HG03460 (cell line): ENCODE data around the gene DNAJB7.
"Not testable (repeated sequence)": the region's sequence is repeated elsewhere in the genome, so short reads cannot be mapped to it uniquely, and the experiment has no call there.

Experiments
- ATAC-seq: cut with Tn5 transposase; IDR thresholded peaks from one replicate; pipeline ENCODE4 v1.9.1; 2021; ENCODE audit not compliant: unreplicated experiment

The DNAJB7 gene

DNA sequence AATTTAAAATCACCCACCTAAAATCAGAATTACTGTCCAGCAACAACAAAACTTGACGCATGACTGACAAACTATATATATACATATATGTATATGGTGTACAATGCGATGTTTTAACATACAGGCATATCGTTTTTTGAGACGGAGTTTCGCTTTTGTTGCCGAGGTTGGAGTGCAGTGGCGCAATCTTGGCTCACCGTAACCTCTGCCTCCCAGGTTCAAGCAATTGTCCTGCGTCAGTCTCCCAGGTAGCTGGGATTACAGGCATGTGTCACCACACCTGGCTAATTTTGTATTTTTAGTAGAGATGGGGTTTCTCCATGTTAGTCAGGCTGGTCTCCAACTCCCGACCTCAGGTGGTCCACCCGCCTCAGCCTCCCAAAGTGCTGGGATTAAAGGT, 16.1 kb downstream of the DNAJB7 start:
- ATAC-seq: not testable (repeated sequence)

DNA sequence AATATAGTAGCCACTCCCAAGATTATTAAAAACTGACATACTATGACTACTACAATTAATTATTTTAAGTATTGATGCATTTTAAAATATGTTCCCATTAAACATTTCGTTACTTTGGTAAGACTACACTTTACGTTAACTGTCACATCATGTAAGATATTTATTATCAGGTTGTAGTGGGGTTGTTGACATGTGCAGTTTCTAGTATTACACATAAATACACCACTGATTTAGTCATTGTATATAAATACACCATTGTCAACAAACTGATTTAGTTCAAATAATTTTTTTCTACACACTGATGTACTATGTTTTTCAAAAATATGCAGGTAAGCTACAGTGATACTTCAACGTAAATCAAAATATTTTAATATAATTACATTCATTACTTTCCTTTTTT, 17.0 kb downstream of the DNAJB7 start:
- no peak for ATAC-seq

GRCh38 chr22:40838486-40838885, 23.4 kb downstream of the DNAJB7 start:
- ATAC-seq: no peak

- ATAC-seq: no peak
Observed at GRCh38 chr22:40834619-40835018, 27.3 kb downstream of the DNAJB7 start.

DNA sequence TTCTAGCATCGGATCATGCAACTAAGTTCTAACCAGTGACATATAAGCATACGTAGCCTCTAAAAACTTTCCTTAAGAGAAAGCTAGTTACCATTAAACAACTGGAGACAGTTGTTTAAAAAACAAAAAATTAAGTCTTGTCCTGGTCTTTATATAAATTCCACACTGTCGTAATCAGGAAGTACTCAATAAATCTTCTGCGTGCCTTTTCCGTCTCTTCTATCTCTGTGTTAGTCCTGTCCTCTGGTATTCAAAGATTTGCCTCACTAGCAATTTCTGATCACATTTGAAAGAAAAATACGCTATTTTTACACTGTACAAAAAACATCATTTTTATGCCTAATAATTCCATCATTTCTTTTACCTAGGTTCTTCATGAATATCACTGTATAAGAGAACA, 32.8 kb downstream of the DNAJB7 start:
- ATAC-seq: no peak

- ATAC-seq: no peak
Observed at GRCh38 chr22:40826984-40827741, 34.8 kb downstream of the DNAJB7 start.

- not testable (repeated sequence) for ATAC-seq
Observed at GRCh38 chr22:40826292-40826691, 35.6 kb downstream of the DNAJB7 start.

DNA sequence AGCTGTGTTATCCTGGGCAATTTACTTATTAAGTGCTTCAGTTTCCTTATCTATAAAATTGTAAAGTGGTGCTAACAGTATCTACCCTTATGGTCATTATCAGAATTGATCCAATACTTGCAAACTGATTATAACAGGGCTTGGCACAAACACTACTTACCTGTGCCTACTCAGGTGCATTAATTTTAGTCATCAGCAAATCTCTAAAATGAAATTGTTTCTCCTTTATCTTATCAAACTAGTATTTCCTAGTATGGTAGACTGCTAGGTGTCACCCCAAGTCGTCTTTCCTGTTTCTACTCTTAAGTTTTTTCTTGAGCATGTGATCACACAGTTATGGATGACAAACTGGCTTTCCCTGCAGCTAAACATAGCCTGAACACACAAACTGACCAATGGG, 38.5 kb downstream of the DNAJB7 start:
- ATAC-seq: no peak

DNA sequence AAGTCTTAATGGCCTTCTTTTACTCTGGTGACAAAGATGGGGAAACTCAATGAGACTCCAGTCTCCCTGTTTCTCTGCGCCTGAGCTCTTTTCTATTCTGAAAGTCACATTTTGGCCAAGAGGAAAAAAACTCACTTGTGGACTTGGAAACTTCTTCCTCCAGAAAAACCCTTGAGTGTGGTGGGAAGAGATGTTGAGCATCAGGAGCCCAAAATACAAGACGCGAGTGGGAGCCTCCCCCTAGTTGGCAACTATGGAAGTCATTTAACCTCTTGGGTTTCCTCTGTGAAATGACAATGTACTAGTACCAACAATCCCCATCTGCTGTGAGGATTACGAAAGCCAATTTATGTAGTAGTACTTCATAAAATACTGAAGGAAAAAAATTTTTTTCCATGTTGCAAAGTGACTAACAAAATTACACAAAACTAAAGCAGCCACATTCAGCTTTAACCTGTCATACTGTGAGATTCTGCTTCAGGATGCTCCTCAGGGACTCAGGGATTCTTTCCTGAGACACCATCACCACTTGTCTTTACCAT, 42.2 kb downstream of the DNAJB7 start:
- no peak for ATAC-seq

DNA sequence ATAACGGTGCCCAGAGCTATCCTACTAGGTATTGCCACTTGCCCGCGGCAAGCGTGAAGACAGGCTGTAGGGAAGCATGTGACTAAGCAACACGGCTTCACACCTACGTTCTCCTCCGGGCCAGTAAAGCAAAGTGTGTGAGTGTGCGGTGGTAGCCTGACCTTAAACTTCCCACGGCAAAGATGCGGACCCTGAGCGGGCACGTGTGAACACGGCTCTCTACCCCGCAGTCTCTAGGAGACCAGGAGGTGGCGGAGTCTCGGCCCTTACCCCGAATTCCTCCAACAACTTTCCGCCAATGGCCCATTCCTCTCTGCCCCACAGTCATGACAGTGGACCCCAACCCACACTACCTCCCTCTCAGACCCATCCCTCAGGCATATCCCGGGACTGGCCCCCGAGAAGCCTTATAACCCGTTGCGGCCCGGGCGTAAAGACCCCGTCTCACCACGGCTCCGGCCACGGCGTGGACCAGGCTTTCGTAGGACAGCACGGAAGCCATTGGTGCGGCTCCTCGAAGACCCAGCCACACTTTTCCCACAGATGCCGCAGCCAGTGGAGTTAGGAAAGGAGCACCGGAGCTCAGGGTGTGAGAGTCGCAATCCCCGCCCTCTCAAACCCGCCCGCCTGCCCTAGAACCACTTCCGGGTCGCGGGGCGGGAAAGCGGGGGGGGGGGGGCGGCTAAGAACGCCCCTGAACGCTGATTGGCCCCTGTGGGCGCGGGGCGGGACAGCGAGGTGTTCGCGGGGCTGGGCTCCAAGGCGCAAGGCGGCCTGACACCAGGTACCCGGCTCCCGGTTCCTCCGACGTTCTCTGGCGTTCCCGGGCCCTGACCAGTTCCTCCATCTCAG, 42.9 kb downstream of the DNAJB7 start, which contains the start of gene SLC25A17:
Gene SLC25A17 (minus strand): TSS at position 600 of the 852 bp plus-strand sequence. CDS start 98 bp downstream, at position 502.
- ATAC-seq: peak; percentile 78

DNA sequence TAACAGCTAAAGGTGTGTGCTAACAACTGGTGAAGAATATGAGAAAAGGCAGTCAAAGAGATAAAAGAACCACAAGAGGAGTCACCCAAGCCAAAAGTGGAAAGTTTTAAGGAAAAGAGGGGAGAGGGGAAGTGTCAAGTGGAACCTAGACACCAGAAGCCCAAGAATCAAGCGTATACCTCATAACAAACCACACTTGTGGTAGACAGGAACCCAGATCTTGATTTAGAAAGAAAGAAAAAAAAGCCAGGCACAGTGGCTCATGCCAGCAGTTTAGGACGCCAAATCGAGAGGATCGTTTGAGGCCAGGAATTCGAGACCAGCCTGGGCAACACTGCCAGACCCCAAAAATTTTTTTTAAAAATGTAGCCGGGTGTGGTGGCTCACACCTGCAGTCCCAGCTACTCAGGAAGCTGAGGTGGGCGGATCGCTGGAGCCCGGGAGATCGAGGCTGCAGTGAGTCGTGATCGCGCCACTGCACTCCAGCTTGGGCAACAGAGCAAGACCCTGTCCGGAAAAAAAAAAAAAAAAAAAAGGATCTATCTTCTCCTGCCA, 43.6 kb downstream of the DNAJB7 start:
- ATAC-seq: no peak

GRCh38 chr22:40817737-40818136, 44.2 kb downstream of the DNAJB7 start:
- no peak for ATAC-seq

GRCh38 chr22:40813912-40814315, 48.0 kb downstream of the DNAJB7 start:
- no peak for ATAC-seq
